ENCODE results near the gene MCF2L. TPM values are rescaled to one million over a fixed set of nuclear protein-coding genes. Genes with fewer than 3 reads are reported as not detected.

Gene MCF2L
- total RNA-seq, 1 donor from 2014 or later, result 41.2 TPM

DNA sequence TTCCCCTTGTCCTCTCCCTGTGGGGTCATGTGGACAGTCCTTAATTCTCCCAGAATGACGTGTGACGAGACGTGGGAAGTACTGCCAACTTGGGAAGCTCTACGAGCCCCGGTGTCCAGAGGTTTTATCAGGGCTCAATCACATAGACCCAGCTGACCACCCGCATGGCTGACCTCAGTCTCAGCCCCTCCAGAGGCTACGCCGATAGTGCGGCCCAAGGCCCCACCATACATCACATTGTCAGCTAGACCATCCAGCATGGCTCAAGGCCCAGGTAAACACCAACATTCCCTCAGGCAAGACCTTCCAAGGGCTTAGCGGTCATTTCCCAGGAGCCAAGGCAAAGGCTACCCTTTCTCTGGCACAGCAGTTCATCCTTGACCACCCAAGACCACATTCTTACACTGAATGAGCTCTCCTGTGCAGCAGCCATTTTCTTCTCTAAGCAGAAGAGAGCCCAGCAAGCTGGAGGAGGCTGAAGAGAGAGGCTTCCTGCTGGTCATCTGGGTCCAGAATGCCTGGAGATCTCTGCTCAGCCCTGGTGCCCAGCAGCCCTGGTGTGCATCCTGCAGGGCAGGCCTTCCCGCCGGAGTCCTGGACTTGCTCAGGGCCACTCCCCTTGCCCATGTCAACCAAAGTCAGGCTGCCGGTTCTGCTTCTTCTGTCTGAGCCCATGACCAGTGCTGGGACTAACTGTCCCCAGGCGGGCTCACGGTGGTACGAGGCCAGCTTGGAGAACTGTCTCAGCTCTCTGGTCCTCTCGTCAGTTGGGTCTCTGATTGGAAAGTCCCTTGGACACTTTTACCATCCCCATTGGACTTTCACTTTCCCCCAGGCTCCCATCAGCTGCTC lies 145.7 kb downstream of the MCF2L start:
- intact Hi-C loops (cut with micrococcal nuclease), result no loop called here
- DNase-seq, result no peak
- no peaks in the 10 kb centered on the region for H3K9me3 ChIP-seq (replicated peaks)

DNA sequence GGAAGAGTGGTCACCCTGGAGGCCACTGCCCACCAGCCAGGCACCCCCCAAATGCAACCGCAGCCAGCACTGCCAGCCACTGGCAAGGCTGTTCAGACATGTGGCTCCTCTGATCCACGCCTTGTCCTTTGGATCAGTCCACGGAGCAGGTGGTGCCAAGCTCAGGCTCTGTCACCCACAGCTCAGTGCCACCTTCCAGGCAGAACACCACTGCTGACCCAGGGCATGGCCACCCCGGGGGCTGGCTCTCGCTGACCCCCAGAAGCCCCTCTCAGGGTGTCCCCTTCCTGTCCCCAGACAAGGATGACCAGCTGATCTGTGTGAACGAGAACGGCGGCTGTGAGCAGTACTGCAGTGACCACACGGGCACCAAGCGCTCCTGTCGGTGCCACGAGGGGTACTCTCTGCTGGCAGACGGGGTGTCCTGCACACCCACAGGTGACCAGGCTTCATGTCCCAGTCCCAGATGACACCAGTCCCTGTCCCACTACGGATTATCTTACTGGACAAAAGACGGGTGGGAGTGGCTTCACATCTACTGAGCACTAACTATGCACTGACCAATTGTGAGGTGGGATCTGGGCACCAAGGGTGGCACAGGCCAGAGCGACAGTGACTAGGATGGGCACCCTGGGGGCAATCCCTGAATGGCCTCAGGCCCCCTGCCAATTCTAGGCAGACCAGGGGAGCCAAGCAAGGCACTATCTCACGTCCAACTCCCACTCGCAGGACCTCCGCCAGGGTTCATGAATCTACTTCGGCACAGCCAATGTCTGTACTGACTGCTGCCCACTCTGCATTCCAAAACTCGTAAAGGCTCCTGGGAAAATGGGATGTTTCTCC lies 146.6 kb downstream of the MCF2L start:
- Histone ChIP-seq H3K27me3 (ENCODE audit: low read depth) (peaks cover 17% of the 10 kb centered on the region), H3K4me3 (no peak overlapping the region), H3K27ac (replicated peaks) (no peak overlapping the region), H3K9me3 (replicated peaks) (no peaks in the 10 kb centered on the region), H3K36me3 (no peaks in the 10 kb centered on the region), H3K4me1 (peaks cover 5% of the 10 kb centered on the region)
- DNase-seq, result no peak
- intact Hi-C loops (cut with micrococcal nuclease), result no loop called here
- TF ChIP-seq, protein P1, sequence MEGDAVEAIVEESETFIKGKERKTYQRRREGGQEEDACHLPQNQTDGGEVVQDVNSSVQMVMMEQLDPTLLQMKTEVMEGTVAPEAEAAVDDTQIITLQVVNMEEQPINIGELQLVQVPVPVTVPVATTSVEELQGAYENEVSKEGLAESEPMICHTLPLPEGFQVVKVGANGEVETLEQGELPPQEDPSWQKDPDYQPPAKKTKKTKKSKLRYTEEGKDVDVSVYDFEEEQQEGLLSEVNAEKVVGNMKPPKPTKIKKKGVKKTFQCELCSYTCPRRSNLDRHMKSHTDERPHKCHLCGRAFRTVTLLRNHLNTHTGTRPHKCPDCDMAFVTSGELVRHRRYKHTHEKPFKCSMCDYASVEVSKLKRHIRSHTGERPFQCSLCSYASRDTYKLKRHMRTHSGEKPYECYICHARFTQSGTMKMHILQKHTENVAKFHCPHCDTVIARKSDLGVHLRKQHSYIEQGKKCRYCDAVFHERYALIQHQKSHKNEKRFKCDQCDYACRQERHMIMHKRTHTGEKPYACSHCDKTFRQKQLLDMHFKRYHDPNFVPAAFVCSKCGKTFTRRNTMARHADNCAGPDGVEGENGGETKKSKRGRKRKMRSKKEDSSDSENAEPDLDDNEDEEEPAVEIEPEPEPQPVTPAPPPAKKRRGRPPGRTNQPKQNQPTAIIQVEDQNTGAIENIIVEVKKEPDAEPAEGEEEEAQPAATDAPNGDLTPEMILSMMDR (IDR thresholded peaks at IDR 0.05; ENCODE audit: borderline replicate concordance), result no peak

More for the DNA sequence above, 145.7 kb downstream of the MCF2L start:
- TF ChIP-seq, protein P1 (IDR thresholded peaks at IDR 0.05; ENCODE audit: borderline replicate concordance), result no peak
- Histone ChIP-seq H3K27ac (replicated peaks) (no peak overlapping the region), H3K27me3 (ENCODE audit: low read depth) (peaks cover 26% of the 10 kb centered on the region), H3K36me3 (no peaks in the 10 kb centered on the region), H3K4me1 (peaks cover 14% of the 10 kb centered on the region), H3K4me3 (no peak overlapping the region)

DNA sequence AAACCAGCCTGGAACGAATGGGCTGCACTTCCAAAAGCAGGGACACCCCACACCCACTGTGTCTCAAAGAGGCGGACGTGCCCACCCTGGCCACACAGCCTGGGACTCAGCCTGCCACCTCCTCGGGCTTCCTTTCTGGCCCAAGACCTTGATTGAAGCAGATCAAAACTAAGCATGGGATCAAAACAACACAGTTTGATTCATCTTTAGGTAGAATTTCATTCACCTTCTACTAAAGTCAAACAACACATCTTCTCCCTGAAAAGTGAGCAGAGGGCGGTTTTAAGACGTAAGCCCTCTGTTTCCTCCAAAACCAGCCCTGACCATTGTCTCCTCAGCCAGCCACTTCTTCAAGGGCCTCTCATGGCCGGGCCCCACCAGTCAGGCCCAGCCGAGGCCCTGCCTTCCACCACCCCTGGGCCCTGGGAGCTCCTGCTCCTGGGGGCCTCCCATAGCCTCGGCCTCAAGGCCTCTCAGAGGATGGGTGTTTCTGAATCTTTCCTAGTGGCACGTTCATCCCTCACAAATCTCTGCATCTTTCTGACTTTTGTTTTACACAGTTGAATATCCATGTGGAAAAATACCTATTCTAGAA lies 147.3 kb downstream of the MCF2L start:
- no peak overlapping the region for H3K4me3 ChIP-seq
- intact Hi-C loops (cut with micrococcal nuclease), result no loop called here
- H3K9me3 ChIP-seq (replicated peaks), result no peaks in the 10 kb centered on the region
- TF ChIP-seq, protein P1 (IDR thresholded peaks at IDR 0.05; ENCODE audit: borderline replicate concordance), result no peak
- peaks cover 11% of the 10 kb centered on the region for H3K27me3 ChIP-seq (ENCODE audit: low read depth)
- no peaks in the 10 kb centered on the region for H3K4me1 ChIP-seq
- no peak for DNase-seq
- H3K36me3 ChIP-seq, result no peaks in the 10 kb centered on the region
- H3K27ac ChIP-seq (replicated peaks), result no peak overlapping the region

DNA sequence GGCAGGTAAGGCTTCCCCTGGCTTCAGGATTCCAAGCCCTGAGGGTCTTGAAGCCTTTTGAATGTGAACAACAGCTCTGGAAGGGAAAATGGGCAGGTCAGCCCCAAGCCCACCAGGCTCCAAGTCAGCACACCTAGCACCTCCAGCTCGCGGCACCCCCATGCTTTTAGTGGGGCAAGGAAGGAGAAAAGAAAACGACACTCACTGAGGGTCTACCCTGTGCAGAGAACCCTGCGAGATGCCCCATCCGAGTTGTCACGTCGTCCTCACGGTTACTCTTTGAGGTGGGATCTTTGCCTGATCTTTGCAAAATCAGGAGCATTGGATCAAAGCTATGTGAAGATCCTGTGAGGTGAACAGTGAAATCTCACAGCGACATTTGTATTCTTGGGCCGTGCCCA lies 147.9 kb downstream of the MCF2L start:
- TF ChIP-seq, protein P1 (IDR thresholded peaks at IDR 0.05; ENCODE audit: borderline replicate concordance), result no peak
- no peak for DNase-seq
- peaks cover 11% of the 10 kb centered on the region for H3K27me3 ChIP-seq (ENCODE audit: low read depth)

DNA sequence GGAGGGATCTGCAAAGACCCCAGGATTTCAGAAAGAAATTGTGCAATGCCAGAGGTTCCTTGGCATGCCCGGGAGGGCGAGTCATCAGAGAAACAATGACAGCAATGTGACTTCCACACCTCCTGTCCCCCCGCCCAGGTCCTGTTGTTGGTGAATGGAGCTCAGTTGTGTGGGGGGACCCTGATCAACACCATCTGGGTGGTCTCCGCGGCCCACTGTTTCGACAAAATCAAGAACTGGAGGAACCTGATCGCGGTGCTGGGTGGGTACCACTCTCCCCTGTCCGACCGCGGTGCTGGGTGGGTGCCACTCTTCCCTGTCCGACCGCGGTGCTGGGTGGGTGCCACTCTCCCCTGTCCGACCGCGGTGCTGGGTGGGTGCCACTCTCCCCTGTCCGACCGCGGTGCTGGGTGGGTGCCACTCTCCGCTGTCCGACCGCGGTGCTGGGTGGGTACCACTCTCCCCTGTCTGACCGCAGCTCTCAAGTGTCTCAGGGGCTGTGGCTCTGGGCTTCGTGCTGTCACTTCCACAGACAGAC lies 148.4 kb downstream of the MCF2L start:
- no peak overlapping the region for H3K4me3 ChIP-seq
- TF ChIP-seq, protein P1 (IDR thresholded peaks at IDR 0.05; ENCODE audit: borderline replicate concordance), result no peak
- no peaks in the 10 kb centered on the region for H3K36me3 ChIP-seq
- H3K9me3 ChIP-seq (replicated peaks), result no peaks in the 10 kb centered on the region
- DNase-seq, result no peak
- intact Hi-C loops (cut with micrococcal nuclease), result no loop called here
- peaks cover 11% of the 10 kb centered on the region for H3K27me3 ChIP-seq (ENCODE audit: low read depth)
- H3K4me1 ChIP-seq, result peaks cover 4% of the 10 kb centered on the region
- H3K27ac ChIP-seq (replicated peaks), result no peak overlapping the region

More for the DNA sequence above, 147.9 kb downstream of the MCF2L start:
- Histone ChIP-seq H3K4me1 (no peaks in the 10 kb centered on the region), H3K27ac (replicated peaks) (no peak overlapping the region), H3K36me3 (no peaks in the 10 kb centered on the region), H3K4me3 (no peak overlapping the region), H3K9me3 (replicated peaks) (no peaks in the 10 kb centered on the region)
- intact Hi-C loops (cut with micrococcal nuclease), result no loop called here
